Fibroblast of villous mesenchyme (primary cell): Measurements from ENCODE around the gene CLTC. TPM values are rescaled to one million over a fixed set of nuclear protein-coding genes. Genes with fewer than 3 reads are reported as not detected.

Experiments
- DNase-seq: peaks from one replicate; pipeline ENCODE4 v3.0.0-alpha.2; 2010; ENCODE audit warnings: low read depth
- H3K4me3 ChIP-seq: 2 replicates; pipeline ENCODE4 v1.5.1; 2011; ENCODE audit warnings: low read depth, mild to moderate bottlenecking, low read length
- total RNA-seq: library from RNA; depleted of rRNA; stranded (reverse); fragments of >200 nt; gene quantifications from 2 replicates; pipeline ENCODE4 v1.2.3, GENCODE V29; 2012
- TF ChIP-seq, protein P1 (sequence below): IDR thresholded peaks from 2 replicates; pipeline ENCODE4 v1.5.1; 2012; ENCODE audit warnings: low read depth, mild to moderate bottlenecking, low read length; ENCODE audit not compliant: insufficient read depth

CLTC gene
- total RNA-seq, 1 donor = 613 TPM

DNA sequence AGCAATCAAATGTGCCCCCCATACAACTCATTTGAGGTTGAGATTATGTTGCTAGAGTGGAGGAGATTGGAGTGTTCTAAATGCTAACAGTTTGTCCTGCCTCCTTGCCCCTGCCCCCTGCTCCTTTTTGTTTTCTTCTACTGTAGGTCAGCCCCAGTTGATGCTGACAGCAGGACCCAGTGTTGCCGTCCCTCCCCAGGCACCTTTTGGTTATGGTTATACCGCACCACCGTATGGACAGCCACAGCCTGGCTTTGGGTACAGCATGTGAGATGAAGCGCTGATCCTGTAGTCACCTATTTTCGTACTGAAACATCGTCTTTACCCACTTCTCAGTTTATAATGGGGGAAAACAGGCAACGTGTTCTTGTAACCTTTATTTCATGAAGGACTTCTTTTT is 73.9 kb downstream of the CLTC start:
- H3K4me3 ChIP-seq = no peak overlapping the region
- TF ChIP-seq, protein P1, sequence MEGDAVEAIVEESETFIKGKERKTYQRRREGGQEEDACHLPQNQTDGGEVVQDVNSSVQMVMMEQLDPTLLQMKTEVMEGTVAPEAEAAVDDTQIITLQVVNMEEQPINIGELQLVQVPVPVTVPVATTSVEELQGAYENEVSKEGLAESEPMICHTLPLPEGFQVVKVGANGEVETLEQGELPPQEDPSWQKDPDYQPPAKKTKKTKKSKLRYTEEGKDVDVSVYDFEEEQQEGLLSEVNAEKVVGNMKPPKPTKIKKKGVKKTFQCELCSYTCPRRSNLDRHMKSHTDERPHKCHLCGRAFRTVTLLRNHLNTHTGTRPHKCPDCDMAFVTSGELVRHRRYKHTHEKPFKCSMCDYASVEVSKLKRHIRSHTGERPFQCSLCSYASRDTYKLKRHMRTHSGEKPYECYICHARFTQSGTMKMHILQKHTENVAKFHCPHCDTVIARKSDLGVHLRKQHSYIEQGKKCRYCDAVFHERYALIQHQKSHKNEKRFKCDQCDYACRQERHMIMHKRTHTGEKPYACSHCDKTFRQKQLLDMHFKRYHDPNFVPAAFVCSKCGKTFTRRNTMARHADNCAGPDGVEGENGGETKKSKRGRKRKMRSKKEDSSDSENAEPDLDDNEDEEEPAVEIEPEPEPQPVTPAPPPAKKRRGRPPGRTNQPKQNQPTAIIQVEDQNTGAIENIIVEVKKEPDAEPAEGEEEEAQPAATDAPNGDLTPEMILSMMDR = no peak
- DNase-seq = no peak

DNA sequence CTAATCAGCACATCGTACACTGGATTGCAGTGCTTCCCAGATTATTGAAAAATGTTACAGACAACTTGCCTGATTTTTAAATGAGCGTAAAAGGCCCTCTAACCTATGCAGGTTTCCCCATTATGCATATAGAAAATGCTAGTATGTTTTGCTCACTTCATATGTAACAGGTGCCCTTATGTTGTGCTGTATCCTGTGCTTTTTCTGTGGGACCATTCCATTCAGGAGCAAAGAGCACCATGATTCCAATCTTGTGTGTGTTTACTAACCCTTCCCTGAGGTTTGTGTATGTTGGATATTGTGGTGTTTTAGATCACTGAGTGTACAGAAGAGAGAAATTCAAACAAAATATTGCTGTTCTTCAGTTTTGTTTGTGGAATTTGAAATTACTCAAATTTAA is 74.6 kb downstream of the CLTC start:
- TF ChIP-seq, protein P1 = no peak
- no peak for DNase-seq
- no peak overlapping the region for H3K4me3 ChIP-seq

DNA sequence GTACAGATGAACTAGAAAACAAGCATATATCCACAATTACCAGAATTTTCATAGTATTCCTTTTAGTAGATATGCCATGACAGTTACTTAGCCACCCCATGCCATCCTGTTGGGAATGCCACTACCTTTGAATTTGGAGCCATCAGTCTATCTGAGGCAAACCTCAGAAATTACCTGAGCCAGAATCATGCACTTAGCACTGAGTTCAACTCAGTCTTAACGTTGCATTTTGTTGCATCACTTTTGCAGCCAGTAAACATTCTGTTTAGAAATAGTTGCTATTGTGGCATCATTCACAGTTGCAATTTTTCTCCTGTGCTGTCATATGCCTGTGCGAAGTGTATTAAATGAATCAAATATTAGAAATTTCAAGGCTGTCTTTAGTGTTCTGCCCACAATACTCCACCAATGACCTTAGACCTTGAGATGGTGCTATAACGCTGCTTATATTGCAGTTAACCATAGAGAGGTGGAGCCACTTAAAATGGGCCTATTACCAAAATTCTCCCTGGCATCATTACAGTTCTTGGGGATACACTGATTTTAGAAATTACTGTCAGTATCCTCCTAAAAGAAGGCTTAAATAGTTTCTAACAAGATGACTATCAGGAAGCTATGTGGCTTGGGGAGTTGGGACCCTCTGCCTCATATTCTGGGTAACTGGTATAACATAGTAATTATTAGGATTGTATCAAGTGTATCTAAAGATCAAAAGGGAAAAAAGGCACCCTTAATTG is 76.4 kb downstream of the CLTC start:
- no peak overlapping the region for H3K4me3 ChIP-seq
- TF ChIP-seq, protein P1 = no peak
- DNase-seq = peak; percentile 54

DNA sequence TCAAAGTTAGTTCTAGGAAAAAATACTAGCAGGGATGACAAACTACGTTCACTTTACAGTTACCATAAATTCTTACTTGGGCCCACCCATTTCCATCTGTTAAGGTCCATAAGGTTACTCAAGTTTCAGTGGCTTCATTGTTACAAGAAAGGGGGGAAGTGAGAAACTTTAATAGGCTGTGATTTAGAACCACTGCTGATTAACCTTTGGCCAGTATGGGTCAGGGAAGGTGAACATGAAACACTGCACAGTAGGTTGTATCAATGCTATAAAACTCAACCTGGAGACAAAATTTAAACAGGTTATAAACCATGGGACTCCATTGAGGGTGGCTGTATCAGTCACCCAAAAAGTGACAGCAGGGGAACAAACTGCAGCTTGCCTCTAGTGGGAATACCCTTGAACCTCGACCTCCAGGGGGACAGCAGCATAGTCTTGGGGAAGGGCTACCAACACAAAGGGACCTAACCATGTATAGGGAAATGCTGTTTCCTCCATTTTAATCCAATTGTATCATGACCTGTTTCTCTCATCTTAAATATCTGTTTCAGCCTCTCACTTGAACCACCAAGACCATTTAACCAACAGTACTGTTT is 77.1 kb downstream of the CLTC start:
- no peak for DNase-seq
- TF ChIP-seq, protein P1 = no peak
- no peak overlapping the region for H3K4me3 ChIP-seq

DNA sequence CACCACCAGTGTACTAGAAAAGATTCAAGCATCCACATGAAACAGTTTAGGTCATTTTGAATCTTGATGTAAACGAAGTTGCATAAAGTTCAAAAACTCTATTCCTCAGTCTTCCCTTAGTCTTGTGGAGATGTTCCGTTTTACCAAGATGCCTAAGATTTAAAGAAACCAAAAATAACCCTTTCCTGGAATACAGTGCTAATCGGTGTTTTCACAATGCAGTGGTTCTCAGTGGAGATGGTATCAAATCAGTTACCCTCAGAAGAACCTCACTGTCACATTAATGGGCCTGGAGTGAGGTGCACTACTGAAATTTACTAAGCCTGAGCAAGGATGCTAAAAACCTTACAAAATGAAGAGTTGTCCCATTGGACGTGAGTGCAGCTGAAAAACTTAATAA is 78.4 kb downstream of the CLTC start:
- H3K4me3 ChIP-seq = no peak overlapping the region
- TF ChIP-seq, protein P1 = no peak

DNA sequence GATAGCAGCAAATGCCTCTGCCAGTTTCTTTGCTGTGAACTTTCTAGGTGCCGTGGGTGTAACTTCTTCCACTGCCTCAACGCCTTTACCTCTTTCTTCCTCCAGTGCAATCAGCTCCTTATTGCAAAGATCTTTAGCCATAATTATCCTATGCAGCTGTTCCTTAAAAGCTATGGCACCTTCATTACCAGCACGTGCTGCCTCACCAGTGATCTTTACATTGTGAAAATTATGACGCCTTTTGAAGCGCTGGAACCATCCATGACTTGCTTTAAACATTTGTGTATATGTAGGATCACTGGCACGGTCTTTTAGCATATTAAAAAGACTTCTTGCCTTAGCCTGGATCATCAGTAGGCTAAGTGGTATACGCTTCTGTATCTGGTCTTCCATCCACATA is 79.5 kb downstream of the CLTC start:
- TF ChIP-seq, protein P1 = no peak
- no peak overlapping the region for H3K4me3 ChIP-seq
- DNase-seq = no peak

More for the DNA sequence above, 78.4 kb downstream of the CLTC start:
- DNase-seq = no peak
